H1 (cell line): Measurements from ENCODE around the gene WBP4. TPM values are rescaled to one million over a fixed set of nuclear protein-coding genes. Genes with fewer than 3 reads are reported as not detected.

Source experiments
- BCL11A ChIP-seq, 2 experiments: IDR thresholded peaks; one replicate each; pipeline ENCODE4 v1.6.1; 2011; ENCODE audit warnings: low read depth in 2 of 2, low read length in 2 of 2, mild to moderate bottlenecking in 2 of 2
- BRCA1 ChIP-seq: IDR thresholded peaks from 2 replicates; pipeline ENCODE4 v1.6.1; 2012; ENCODE audit warnings: low read depth, low read length, improper control_type of control experiment
- CEBPB ChIP-seq: IDR thresholded peaks from 2 replicates; pipeline ENCODE4 v1.6.1; 2012; ENCODE audit warnings: low read depth, low read length
- CREB1 ChIP-seq: IDR thresholded peaks from 2 replicates; pipeline ENCODE4 v1.6.1; 2012; ENCODE audit warnings: inconsistent platforms
- EGR1 ChIP-seq: IDR thresholded peaks from 2 replicates; pipeline ENCODE4 v1.6.1; 2011; ENCODE audit warnings: low read depth, low read length, borderline replicate concordance
- KDM4A ChIP-seq: IDR thresholded peaks from one replicate; pipeline ENCODE4 v1.7.1; 2012; ENCODE audit warnings: low read depth, mild to moderate bottlenecking, moderate library complexity, low read length, inconsistent platforms; ENCODE audit not compliant: severe bottlenecking
- KDM5A ChIP-seq: fragments of 200-600 bp; IDR thresholded peaks from 2 replicates; pipeline ENCODE4 v1.7.1; 2012; ENCODE audit warnings: mild to moderate bottlenecking, low read length, inconsistent platforms, mixed read lengths
- POLR2A ChIP-seq, 2 experiments: IDR thresholded peaks; 1 replicate in 1 of 2; 2 replicates in 1 of 2; pipeline ENCODE4 v1.6.1; 2011; ENCODE audit warnings: low read depth in 2 of 2, low read length in 2 of 2, mild to moderate bottlenecking in 2 of 2; ENCODE audit errors: control extremely low read depth in 1 of 2
- RBBP5 ChIP-seq: IDR thresholded peaks from 2 replicates; pipeline ENCODE4 v1.7.1; 2012; ENCODE audit warnings: low read depth, mild to moderate bottlenecking, inconsistent platforms, low read length, moderate library complexity, borderline replicate concordance
- RXRA ChIP-seq: IDR thresholded peaks from 2 replicates; pipeline ENCODE4 v1.6.1; 2011; ENCODE audit warnings: low read depth, mild to moderate bottlenecking, low read length, moderate library complexity; ENCODE audit not compliant: insufficient read depth
- SIRT6 ChIP-seq: IDR thresholded peaks from one replicate; pipeline ENCODE4 v1.7.1; 2012; ENCODE audit warnings: low read length, inconsistent platforms
- SP2 ChIP-seq: IDR thresholded peaks from 2 replicates; pipeline ENCODE4 v1.6.1; 2012; ENCODE audit warnings: mild to moderate bottlenecking, low read length, inconsistent platforms
- TAF7 ChIP-seq: optimal IDR thresholded peaks from 2 replicates; pipeline ENCODE3; 2011; ENCODE audit warnings: low read depth, mild to moderate bottlenecking, inconsistent platforms, low read length, moderate library complexity, borderline replicate concordance
- TBP ChIP-seq: IDR thresholded peaks from 2 replicates; pipeline ENCODE4 v1.6.1; 2011; ENCODE audit warnings: low read depth, low read length, improper control_type of control experiment
- ZNF274 ChIP-seq: IDR thresholded peaks from 2 replicates; pipeline ENCODE4 v1.7.0; 2012; ENCODE audit warnings: low read length, borderline replicate concordance; ENCODE audit errors: extremely low read depth
- polyA plus RNA-seq, 7 experiments: library from polyadenylated mRNA; depleted of rRNA in 3 of 7; stranded (reverse) in 5 of 7; unstranded in 2 of 7; fragments of >200 nt in 5 of 7; fragments of 200-250 nt in 2 of 7; gene quantifications; 1 replicate in 5 of 7; 2 replicates in 1 of 7; 4 replicates in 1 of 7; pipeline versions ENCODE4 v1.2.1 to v1.2.3, GENCODE V29; 2011 to 2013; ENCODE audit warnings: missing spikeins in 2 of 7, mixed read lengths in 2 of 7
- total RNA-seq: library from RNA; stranded (reverse); fragmentation: NEBNext Ultra II Directional; extraction: Animal tissue kit (Norgen Biotek cat#: 25700); gene quantifications from 2 replicates; pipeline ENCODE4 v1.2.1, GENCODE V29; 2021
- TF ChIP-seq, protein P1 (sequence below), 3 experiments: IDR thresholded peaks; 1 replicate in 2 of 3; 2 replicates in 1 of 3; pipeline versions ENCODE4 v1.5.1 to v1.6.1; 2011; ENCODE audit warnings: low read length in 3 of 3, mild to moderate bottlenecking in 3 of 3, inconsistent platforms in 2 of 3, low read depth in 1 of 3, moderate library complexity in 1 of 3; ENCODE audit not compliant: insufficient read depth in 1 of 3; ENCODE audit errors: control extremely low read depth in 1 of 3
- TF ChIP-seq, protein P2 (sequence below): IDR thresholded peaks from 2 replicates; pipeline ENCODE4 v1.6.1; 2012; ENCODE audit warnings: low read length, inconsistent platforms

The WBP4 gene
- total and polyA plus RNA-seq, 2 of the 8 experiments (the other 6 are each of a cell fraction or from before 2014, with no cell fraction given) = 3.0 to 10.0 TPM

DNA sequence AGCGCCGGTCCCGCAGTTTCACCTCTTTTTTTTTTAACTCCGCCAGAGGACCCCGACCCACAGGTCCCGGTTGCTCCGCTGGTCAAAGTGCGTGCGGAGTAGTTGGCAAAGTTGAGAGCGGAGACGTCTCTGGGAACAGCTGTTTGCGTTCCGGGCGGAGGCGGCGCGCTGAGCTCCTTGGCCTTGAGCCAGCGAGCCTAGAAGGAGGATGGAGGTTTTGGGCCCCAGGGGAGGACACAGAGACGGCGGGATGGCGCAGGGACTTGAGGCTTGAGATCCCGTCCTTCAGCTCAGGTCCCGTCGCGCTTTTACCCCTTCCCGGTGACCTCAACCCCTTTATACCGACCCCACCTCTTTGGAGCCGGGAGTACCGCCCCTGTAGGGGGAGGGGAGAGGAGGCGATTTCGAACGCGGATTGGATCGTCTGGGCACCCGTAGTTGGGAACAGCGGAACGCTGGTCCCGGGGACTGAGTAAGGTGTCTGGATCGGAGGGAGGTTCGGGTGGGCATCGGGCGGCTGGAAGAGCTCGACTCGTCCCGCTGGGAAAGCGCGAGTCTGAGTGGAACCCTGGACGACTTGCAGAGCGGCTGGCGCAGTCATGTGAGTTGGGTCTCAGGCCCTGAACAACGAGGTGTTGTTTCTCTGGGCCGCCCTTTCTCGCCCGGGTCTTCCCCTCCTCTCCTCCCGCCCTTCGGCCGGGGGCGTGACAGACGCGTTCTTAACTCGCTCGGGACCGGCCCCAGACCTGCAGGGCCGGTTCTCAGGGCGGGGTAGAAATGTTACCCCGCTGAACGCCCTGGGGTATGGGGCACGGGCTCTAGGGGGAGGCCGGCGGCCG, at the start of gene WBP4 (continued):
- TF ChIP-seq, protein P1, sequence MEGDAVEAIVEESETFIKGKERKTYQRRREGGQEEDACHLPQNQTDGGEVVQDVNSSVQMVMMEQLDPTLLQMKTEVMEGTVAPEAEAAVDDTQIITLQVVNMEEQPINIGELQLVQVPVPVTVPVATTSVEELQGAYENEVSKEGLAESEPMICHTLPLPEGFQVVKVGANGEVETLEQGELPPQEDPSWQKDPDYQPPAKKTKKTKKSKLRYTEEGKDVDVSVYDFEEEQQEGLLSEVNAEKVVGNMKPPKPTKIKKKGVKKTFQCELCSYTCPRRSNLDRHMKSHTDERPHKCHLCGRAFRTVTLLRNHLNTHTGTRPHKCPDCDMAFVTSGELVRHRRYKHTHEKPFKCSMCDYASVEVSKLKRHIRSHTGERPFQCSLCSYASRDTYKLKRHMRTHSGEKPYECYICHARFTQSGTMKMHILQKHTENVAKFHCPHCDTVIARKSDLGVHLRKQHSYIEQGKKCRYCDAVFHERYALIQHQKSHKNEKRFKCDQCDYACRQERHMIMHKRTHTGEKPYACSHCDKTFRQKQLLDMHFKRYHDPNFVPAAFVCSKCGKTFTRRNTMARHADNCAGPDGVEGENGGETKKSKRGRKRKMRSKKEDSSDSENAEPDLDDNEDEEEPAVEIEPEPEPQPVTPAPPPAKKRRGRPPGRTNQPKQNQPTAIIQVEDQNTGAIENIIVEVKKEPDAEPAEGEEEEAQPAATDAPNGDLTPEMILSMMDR (IDR thresholded peaks at IDR 0.05; ENCODE audit: control extremely low read depth in 1 of 3, insufficient read depth in 1 of 3, low read depth in 1 of 3, low read length in 3 of 3) = no peak
- TF ChIP-seq BCL11A (IDR thresholded peaks at IDR 0.05; ENCODE audit: low read depth in 2 of 2, low read length in 2 of 2) = no peak
- TF ChIP-seq CREB1 = peak; percentile 59
- no peak for TF ChIP-seq SP2
- peak; percentile 93 for TF ChIP-seq RBBP5
- TF ChIP-seq, protein P2, sequence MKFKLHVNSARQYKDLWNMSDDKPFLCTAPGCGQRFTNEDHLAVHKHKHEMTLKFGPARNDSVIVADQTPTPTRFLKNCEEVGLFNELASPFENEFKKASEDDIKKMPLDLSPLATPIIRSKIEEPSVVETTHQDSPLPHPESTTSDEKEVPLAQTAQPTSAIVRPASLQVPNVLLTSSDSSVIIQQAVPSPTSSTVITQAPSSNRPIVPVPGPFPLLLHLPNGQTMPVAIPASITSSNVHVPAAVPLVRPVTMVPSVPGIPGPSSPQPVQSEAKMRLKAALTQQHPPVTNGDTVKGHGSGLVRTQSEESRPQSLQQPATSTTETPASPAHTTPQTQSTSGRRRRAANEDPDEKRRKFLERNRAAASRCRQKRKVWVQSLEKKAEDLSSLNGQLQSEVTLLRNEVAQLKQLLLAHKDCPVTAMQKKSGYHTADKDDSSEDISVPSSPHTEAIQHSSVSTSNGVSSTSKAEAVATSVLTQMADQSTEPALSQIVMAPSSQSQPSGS = peak; percentile 86
- TF ChIP-seq KDM5A = no peak
- TF ChIP-seq BRCA1 = no peak
- TF ChIP-seq CEBPB = peak; percentile 23; the same call in 1 of the 2 replicates
- TF ChIP-seq ZNF274 = no peak
- no peak for TF ChIP-seq SIRT6
- peak; percentile 95 for TF ChIP-seq POLR2A (IDR thresholded peaks at IDR 0.05; ENCODE audit: control extremely low read depth in 1 of 2, low read depth in 2 of 2, low read length in 2 of 2)
- TF ChIP-seq TBP = peak; percentile 95
- TF ChIP-seq RXRA = no peak
- TF ChIP-seq EGR1 = no peak
- peak; percentile 96 for TF ChIP-seq KDM4A
- TF ChIP-seq TAF7 = peak; percentile 0
